GM21737 (cell line): Measurements from ENCODE around the gene ABCC2.

Experiments
- ATAC-seq: cut with Tn5 transposase; IDR thresholded peaks from one replicate; pipeline ENCODE4 v1.9.1; 2021; ENCODE audit warnings: mild to moderate bottlenecking, moderate library complexity; ENCODE audit not compliant: unreplicated experiment

ABCC2 gene

GRCh38 chr10:99770408-99771045 is 11.9 kb upstream of the ABCC2 start:
- no peak for ATAC-seq

GRCh38 chr10:99775850-99776249 is 6.6 kb upstream of the ABCC2 start:
- no peak for ATAC-seq

- no peak for ATAC-seq
These were observed 4.3 kb upstream of the ABCC2 start for GRCh38 chr10:99777918-99778714.

GRCh38 chr10:99779335-99779734 is 3.1 kb upstream of the ABCC2 start:
- ATAC-seq = no peak

- ATAC-seq = no peak
These were observed 558 bp upstream of the ABCC2 start for GRCh38 chr10:99781734-99782429.

- no peak for ATAC-seq
These were observed 1.7 kb downstream of the ABCC2 start for GRCh38 chr10:99784016-99784726.

GRCh38 chr10:99784727-99785441 is 2.4 kb downstream of the ABCC2 start:
- ATAC-seq = no peak

- no peak for ATAC-seq
These were observed 3.2 kb downstream of the ABCC2 start for GRCh38 chr10:99785646-99786045.

GRCh38 chr10:99787311-99787710 is 4.9 kb downstream of the ABCC2 start:
- no peak for ATAC-seq

GRCh38 chr10:99787782-99788445 is 5.5 kb downstream of the ABCC2 start:
- no peak for ATAC-seq

GRCh38 chr10:99788598-99789256 is 6.3 kb downstream of the ABCC2 start:
- no peak for ATAC-seq

GRCh38 chr10:99791831-99792230 is 9.4 kb downstream of the ABCC2 start:
- ATAC-seq = no peak

- no peak for ATAC-seq
These were observed 11.4 kb downstream of the ABCC2 start for GRCh38 chr10:99793819-99794218.

- no peak for ATAC-seq
These were observed 14.5 kb downstream of the ABCC2 start for GRCh38 chr10:99796928-99797327.

- ATAC-seq = no peak
These were observed 15.6 kb downstream of the ABCC2 start for GRCh38 chr10:99798031-99798430.

- no peak for ATAC-seq
These were observed 16.5 kb downstream of the ABCC2 start for GRCh38 chr10:99798920-99799319.

GRCh38 chr10:99799613-99800012 is 17.2 kb downstream of the ABCC2 start:
- ATAC-seq = no peak

GRCh38 chr10:99804471-99804870 is 22.0 kb downstream of the ABCC2 start:
- ATAC-seq = no peak

- ATAC-seq = no peak
These were observed 22.8 kb downstream of the ABCC2 start for GRCh38 chr10:99805190-99805589.

GRCh38 chr10:99806091-99806490 is 23.7 kb downstream of the ABCC2 start:
- ATAC-seq = no peak
